ENCODE data around the gene CORIN. TPM values are rescaled to one million over a fixed set of nuclear protein-coding genes. Genes with fewer than 3 reads are reported as not detected.
A peak's percentile ranks its signal among the peaks of the same experiment; 100 is the strongest.

CORIN gene
- total RNA-seq, 4 donors from 2014 or later, result 1.2 to 6.1 (median 2.5) TPM

DNA sequence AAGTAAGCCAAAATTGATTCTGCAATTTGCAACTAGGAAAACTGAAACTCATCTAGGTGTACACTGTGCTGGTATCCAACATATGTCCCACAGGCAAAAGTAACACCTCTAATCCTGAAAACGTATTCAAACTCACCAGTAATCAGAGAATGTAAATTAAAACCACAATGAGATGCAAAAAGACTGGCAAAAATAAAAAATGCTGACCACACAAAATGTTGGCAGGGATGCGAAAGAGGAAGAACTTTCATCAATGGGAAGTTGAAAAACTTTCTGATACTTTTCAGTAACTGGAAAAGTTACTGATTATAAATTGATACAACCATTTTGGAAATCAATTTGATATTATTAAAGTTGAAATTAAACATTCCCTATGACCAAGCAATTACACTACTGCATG lies 20.1 kb upstream of the CORIN start:
- no peaks in the 10 kb centered on the region for H3K9me3 ChIP-seq
- H3K4me3 ChIP-seq, result no peak overlapping the region
- DNase-seq (ENCODE audit: low spot score in 2 of 2), result no peak
- H3K27ac ChIP-seq, result no peak overlapping the region
- no peak for TF ChIP-seq EP300 (IDR thresholded peaks at IDR 0.05)
- TF ChIP-seq POLR2AphosphoS5 (IDR thresholded peaks at IDR 0.05), result no peak
- TF ChIP-seq, protein P1, sequence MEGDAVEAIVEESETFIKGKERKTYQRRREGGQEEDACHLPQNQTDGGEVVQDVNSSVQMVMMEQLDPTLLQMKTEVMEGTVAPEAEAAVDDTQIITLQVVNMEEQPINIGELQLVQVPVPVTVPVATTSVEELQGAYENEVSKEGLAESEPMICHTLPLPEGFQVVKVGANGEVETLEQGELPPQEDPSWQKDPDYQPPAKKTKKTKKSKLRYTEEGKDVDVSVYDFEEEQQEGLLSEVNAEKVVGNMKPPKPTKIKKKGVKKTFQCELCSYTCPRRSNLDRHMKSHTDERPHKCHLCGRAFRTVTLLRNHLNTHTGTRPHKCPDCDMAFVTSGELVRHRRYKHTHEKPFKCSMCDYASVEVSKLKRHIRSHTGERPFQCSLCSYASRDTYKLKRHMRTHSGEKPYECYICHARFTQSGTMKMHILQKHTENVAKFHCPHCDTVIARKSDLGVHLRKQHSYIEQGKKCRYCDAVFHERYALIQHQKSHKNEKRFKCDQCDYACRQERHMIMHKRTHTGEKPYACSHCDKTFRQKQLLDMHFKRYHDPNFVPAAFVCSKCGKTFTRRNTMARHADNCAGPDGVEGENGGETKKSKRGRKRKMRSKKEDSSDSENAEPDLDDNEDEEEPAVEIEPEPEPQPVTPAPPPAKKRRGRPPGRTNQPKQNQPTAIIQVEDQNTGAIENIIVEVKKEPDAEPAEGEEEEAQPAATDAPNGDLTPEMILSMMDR (IDR thresholded peaks at IDR 0.05), result no peak
- no peak for TF ChIP-seq POLR2A (IDR thresholded peaks at IDR 0.05)
- 79% methylated on average over 2 of the region's 2 CpGs for WGBS
- no peaks in the 10 kb centered on the region for H3K27me3 ChIP-seq
- no peaks in the 10 kb centered on the region for H3K36me3 ChIP-seq
- H3K4me1 ChIP-seq, result peaks cover 8% of the 10 kb centered on the region

DNA sequence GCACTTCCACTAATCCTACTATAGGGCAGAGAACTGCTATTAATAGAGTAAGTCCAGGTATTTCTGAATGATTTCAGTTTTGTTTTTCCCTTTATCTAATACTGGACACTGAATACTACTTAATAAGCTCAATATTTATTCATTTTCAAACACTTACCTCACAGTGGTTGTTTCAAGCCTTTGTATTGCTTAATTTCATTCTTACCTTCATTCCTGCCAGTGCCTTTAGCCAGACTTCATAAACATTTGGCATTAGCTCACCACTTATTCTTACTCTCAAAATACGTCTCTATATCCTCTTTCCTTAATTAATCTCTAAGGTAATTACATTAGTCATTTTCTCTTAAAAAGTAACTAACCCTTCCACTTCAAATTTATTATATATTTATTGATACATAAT lies 18.8 kb upstream of the CORIN start:
- 78% methylated on average over 1 of the region's 1 CpG for WGBS
- no peaks in the 10 kb centered on the region for H3K9me3 ChIP-seq
- H3K36me3 ChIP-seq, result no peaks in the 10 kb centered on the region
- no peak overlapping the region for H3K4me3 ChIP-seq
- TF ChIP-seq, protein P1 (IDR thresholded peaks at IDR 0.05), result no peak
- no peak for TF ChIP-seq EP300 (IDR thresholded peaks at IDR 0.05)
- TF ChIP-seq POLR2A (IDR thresholded peaks at IDR 0.05), result no peak
- no peak for TF ChIP-seq POLR2AphosphoS5 (IDR thresholded peaks at IDR 0.05)
- no peak for DNase-seq (ENCODE audit: low spot score in 2 of 2)
- no peak overlapping the region for H3K27ac ChIP-seq
- peaks cover 16% of the 10 kb centered on the region for H3K4me1 ChIP-seq
- H3K27me3 ChIP-seq, result no peaks in the 10 kb centered on the region

DNA sequence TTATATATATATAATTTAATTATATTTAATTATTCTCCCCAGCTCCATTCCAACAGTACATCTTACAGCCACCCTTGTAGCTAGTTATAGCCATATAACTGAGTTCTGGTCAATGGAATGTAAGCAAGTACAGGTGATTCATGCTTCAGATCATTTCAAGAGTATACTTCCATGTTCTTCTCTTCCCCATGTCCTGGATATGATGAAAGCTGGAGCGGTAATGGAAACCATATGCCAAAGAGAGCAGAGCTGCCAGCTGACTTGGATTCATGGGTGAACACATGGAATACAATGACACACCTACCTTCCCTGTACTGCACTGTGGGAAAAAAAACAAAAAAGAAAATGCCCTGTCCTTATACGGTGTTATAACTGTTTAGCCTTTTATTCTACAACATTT lies 17.5 kb upstream of the CORIN start:
- WGBS, result 87% methylated on average over 2 of the region's 2 CpGs
- no peak for TF ChIP-seq POLR2A (IDR thresholded peaks at IDR 0.05)
- peak in 1 of 3 donors; percentile 63 for TF ChIP-seq POLR2AphosphoS5 (IDR thresholded peaks at IDR 0.05)
- Histone ChIP-seq H3K9me3 (no peaks in the 10 kb centered on the region), H3K4me3 (no peak overlapping the region), H3K4me1 (peaks cover 16% of the 10 kb centered on the region), H3K27me3 (no peaks in the 10 kb centered on the region), H3K27ac (peak overlapping the region; percentile 80), H3K36me3 (no peaks in the 10 kb centered on the region)
- DNase-seq (ENCODE audit: low spot score in 2 of 2), result peak in 1 of 2 donors; percentile 69

DNA sequence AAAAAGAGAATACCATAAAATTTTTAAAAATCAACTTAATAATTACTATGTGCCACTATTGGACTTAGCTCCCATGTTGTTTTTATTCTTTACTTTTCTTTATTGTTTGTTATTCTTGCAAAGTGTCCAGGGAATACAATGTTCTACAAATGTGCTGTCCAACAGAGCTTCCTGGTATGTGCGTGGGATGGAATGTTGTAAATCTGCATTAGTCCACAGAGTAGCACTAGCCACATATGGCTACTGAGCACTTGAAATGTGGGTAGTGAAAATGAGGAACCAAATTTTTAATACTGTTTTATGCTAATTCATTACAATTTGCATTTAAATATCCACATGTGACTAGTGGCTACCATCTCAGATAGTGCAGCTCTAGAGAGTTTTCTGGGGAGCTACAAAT lies 14.3 kb upstream of the CORIN start:
- DNase-seq (ENCODE audit: low spot score in 2 of 2), result no peak
- 48% methylated on average over 1 of the region's 1 CpG for WGBS
- H3K36me3 ChIP-seq, result peaks cover 7% of the 10 kb centered on the region

DNA sequence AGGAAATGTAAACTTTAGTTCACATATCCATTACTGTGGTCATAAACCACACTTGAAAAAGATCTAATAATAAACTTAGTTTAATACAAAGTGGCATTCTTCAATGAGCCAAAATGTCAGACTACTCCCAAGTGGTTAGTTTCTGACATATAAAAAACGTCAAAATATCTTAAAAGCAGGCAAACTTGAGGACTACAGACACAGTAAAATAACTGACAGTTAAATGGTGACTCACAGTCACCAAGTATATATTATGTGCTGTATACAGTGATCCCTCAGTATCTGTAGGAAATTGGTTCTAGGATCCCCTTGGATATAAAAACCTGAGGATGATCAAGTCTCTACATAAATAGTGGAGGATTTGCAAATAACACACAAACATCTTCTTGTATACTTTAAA lies 11.6 kb upstream of the CORIN start:
- H3K9me3 ChIP-seq, result no peaks in the 10 kb centered on the region
- peaks cover 16% of the 10 kb centered on the region for H3K4me1 ChIP-seq
- no peak for TF ChIP-seq EP300 (IDR thresholded peaks at IDR 0.05)
- TF ChIP-seq, protein P1 (IDR thresholded peaks at IDR 0.05), result no peak
- 63% methylated on average over 1 of the region's 1 CpG for WGBS
- H3K4me3 ChIP-seq, result no peak overlapping the region
- DNase-seq (ENCODE audit: low spot score in 2 of 2), result no peak
- H3K27me3 ChIP-seq, result no peaks in the 10 kb centered on the region
- H3K27ac ChIP-seq, result no peak overlapping the region
- H3K36me3 ChIP-seq, result peaks cover 7% of the 10 kb centered on the region

More for the DNA sequence above, 14.3 kb upstream of the CORIN start:
- Histone ChIP-seq H3K27ac (peak overlapping the region; percentile 80), H3K4me1 (peaks cover 16% of the 10 kb centered on the region), H3K4me3 (no peak overlapping the region), H3K27me3 (no peaks in the 10 kb centered on the region), H3K9me3 (no peaks in the 10 kb centered on the region)
- TF ChIP-seq EP300 (IDR thresholded peaks at IDR 0.05) (no peak), POLR2A (IDR thresholded peaks at IDR 0.05) (no peak), POLR2AphosphoS5 (IDR thresholded peaks at IDR 0.05) (no peak)
- TF ChIP-seq, protein P1 (IDR thresholded peaks at IDR 0.05), result no peak

DNA sequence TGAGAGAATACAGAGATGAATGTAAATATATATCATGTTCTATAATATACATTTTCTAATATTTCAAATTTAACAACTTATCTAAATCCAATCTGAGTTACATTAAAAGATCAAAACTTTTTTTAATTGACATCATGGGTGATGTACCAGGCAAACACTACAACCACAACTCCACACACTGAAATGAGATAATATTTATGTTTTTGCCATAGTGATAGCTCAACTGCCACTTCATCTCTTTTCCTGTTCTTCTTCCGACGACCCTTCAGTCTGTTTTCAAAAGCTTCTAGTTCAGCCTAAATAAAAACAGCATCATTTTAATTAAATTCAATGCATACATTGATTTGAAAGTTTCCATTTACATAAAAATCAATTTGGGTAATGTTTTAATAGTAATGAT lies 10.2 kb upstream of the CORIN start:
- TF ChIP-seq, protein P1 (IDR thresholded peaks at IDR 0.05), result no peak
- TF ChIP-seq POLR2A (IDR thresholded peaks at IDR 0.05) (no peak), POLR2AphosphoS5 (IDR thresholded peaks at IDR 0.05) (no peak)
- DNase-seq (ENCODE audit: low spot score in 2 of 2), result no peak
- Histone ChIP-seq H3K27ac (no peak overlapping the region), H3K27me3 (no peaks in the 10 kb centered on the region), H3K4me3 (no peak overlapping the region), H3K9me3 (no peaks in the 10 kb centered on the region), H3K36me3 (peaks cover 13% of the 10 kb centered on the region), H3K4me1 (peaks cover 9% of the 10 kb centered on the region)
- 85% methylated on average over 2 of the region's 2 CpGs for WGBS

Measured in suprapubic skin (tissue), 4 donors.